GM12864 (cell line): ENCODE results near the gene DOCK2.

ENCODE experiments used
- DNase-seq: peaks from one replicate; pipeline ENCODE4 v3.0.0-alpha.2; 2011; ENCODE audit warnings: low read depth
- H3K4me3 ChIP-seq: 2 replicates; pipeline ENCODE4 v1.5.1; 2011; ENCODE audit warnings: mild to moderate bottlenecking, low read depth, low read length, control low read depth
- TF ChIP-seq, protein P1 (sequence below): IDR thresholded peaks from 2 replicates; pipeline ENCODE4 v1.5.1; 2011; ENCODE audit warnings: low read depth, mild to moderate bottlenecking, moderate library complexity, low read length, control low read depth, inconsistent platforms; ENCODE audit errors: missing control alignments

The DOCK2 gene

DNA sequence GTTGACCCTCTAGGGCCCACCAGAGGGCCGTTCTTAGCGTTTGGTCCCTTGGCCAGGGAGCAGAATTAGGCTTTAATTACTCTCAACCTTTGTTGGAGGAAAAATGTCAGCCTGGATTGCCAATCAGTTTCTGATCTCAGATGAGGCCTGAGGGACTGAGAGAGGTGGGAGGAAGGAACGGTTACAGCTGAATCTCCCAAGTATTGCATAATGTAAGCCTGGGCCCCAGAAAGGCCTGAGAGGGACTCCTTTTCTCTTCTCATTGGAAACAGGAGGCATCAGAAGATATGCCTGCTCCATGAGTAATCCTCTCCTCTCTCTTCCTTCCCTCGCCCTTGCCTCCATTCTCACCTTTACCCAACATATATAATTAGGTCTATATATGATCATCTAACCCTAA lies 237.5 kb downstream of the DOCK2 start:
- H3K4me3 ChIP-seq: no peak overlapping the region
- no peak for DNase-seq
- TF ChIP-seq, protein P1, sequence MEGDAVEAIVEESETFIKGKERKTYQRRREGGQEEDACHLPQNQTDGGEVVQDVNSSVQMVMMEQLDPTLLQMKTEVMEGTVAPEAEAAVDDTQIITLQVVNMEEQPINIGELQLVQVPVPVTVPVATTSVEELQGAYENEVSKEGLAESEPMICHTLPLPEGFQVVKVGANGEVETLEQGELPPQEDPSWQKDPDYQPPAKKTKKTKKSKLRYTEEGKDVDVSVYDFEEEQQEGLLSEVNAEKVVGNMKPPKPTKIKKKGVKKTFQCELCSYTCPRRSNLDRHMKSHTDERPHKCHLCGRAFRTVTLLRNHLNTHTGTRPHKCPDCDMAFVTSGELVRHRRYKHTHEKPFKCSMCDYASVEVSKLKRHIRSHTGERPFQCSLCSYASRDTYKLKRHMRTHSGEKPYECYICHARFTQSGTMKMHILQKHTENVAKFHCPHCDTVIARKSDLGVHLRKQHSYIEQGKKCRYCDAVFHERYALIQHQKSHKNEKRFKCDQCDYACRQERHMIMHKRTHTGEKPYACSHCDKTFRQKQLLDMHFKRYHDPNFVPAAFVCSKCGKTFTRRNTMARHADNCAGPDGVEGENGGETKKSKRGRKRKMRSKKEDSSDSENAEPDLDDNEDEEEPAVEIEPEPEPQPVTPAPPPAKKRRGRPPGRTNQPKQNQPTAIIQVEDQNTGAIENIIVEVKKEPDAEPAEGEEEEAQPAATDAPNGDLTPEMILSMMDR: no peak

DNA sequence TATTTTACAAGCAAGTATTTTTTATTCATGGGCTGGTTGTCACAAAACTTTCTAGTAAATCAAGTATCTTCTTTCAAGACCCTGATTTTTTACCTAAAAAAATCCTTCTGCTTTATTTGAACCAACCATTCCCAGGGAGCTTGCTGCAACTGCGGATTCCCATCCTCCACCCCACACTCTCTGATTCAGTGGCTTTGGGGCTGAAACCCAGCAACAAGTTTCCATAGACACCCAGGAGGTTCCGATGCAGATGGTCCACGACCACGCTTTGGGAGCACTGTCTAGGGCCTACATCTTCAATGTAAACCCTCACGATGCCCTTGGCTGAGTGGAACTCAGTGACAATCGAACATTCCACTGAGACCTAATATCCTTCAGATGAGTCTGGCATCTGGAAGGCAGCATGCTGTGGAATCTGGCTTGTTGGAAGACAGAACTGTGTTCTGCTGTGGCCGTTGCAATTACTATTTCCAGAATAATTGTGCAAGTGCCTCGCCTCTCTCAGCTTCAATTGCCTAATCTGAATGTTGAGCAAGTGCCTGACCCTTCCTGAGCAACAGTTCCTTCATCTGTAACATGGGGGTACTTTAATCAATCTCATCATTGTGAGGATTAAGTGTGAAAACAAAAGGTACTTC lies 238.1 kb downstream of the DOCK2 start:
- no peak overlapping the region for H3K4me3 ChIP-seq
- TF ChIP-seq, protein P1: no peak
- DNase-seq: no peak

DNA sequence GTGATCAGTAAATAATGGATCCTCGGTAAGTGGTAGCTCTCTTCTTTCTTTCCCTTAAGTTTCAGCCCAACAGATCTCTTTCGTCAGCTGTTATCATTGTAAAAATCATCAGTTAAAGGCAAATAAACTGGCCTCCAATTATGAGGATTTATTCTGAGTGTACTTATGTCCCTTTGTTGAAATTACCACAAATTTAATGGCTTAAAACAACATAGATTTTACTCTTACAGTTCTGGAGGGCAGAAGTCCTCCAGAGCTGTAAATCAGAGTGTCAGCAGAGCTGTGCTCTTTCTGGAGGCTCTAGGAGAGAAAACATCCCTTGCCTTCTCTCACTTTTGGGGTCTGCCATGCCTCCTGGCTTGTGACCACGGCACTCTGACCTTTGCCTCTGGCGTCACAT lies 238.7 kb downstream of the DOCK2 start:
- no peak for DNase-seq
- TF ChIP-seq, protein P1: no peak
- H3K4me3 ChIP-seq: no peak overlapping the region

DNA sequence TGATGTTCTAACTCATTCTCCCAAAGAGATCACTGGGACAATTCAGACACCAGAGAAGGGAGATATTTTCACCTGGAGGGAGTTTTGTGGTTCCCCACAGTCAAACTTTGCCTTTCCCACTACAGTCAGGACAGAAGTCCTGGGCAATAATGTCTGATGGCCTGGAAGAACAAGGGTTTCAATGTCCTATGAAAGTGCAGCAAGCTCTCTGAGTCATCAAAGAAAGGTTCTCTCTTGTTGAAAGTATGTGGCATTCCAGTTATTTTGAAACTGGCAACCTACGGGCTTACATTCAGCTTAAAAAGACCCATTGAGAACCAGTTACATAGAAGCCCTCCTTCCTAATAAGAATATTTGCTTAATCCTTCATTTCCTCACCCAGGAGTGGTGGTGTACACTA lies 239.3 kb downstream of the DOCK2 start:
- TF ChIP-seq, protein P1: no peak
- H3K4me3 ChIP-seq: no peak overlapping the region
- DNase-seq: no peak

DNA sequence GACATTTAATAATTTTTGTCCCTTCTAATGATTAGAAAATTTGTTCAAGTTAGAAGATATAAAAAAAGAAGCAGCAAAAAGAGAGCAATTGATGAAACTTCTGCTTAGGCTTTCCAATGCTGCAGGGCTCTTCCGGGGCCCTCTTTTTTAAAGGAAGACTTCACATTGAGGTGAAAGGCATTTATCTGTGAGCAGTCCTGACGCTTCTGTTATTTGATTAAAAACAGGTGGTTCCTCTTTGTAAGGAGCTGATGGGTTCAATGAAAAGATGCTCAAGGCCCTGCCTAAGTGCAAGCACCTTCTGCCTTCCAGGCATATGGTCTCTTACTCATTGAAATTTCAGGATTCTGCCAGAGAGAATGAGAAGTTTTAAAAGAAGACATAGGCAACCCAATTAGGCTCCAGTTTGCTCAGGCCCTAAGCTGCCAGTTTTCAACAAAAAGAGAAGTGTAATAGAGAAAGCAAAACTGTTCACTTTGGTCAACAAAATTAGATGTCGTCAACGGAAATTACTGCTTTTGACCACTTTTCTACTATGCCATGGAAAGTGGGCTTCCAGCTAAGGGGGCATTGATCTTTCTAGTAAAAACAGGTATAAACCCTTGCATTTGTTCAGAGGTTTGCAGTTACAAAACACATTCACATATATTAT lies 243.1 kb downstream of the DOCK2 start:
- TF ChIP-seq, protein P1: no peak
- no peak for DNase-seq
- H3K4me3 ChIP-seq: no peak overlapping the region

DNA sequence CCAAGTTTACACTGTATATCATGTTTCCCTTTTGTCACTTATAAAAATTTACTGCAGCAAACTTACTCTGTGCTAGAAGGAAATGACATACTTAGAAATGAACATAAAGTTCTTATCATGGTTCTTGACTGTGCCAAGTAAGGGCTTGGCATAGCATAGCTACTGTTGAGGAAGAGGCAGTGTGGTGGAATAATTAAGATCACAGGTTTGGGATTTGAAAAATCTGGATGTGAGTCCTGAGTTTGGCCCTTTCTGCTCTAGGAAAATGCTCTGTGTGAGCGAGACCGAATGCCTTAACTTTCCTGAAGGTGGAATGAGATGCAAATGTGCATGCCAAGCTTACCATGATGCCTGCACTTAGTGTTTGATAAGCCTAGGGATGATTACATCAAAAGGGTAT lies 243.7 kb downstream of the DOCK2 start:
- TF ChIP-seq, protein P1: no peak

More for the DNA sequence above, 243.7 kb downstream of the DOCK2 start:
- DNase-seq: no peak
- H3K4me3 ChIP-seq: no peak overlapping the region
